Osteoblast (primary cell): ENCODE measurements around the gene POLR1F. TPM values are rescaled to one million over a fixed set of nuclear protein-coding genes. Genes with fewer than 3 reads are reported as not detected.
A peak's percentile ranks its signal among the peaks of the same experiment; 100 is the strongest.

Source experiments
- DNase-seq: peaks from one replicate; pipeline ENCODE4 v3.0.0; 2011; ENCODE audit warnings: low spot score, mixed read lengths; ENCODE audit not compliant: insufficient read length; ENCODE audit errors: missing footprints
- H2AFZ ChIP-seq: 2 replicates; pipeline ENCODE4 v1.6.0; 2011; ENCODE audit warnings: mild to moderate bottlenecking, low read length
- H3K27ac ChIP-seq: 2 replicates; pipeline ENCODE4 v1.5.1; 2011; ENCODE audit warnings: mild to moderate bottlenecking, low read depth, low read length, moderate library complexity
- H3K27me3 ChIP-seq: 2 replicates; pipeline ENCODE4 v1.6.0; 2012; ENCODE audit warnings: mild to moderate bottlenecking, control low read depth, inconsistent platforms, low read length, moderate library complexity; ENCODE audit not compliant: insufficient read depth
- H3K36me3 ChIP-seq: 2 replicates; pipeline ENCODE4 v1.5.1; 2011; ENCODE audit warnings: mild to moderate bottlenecking, low read length, control low read depth, moderate library complexity; ENCODE audit not compliant: insufficient read depth
- H3K4me1 ChIP-seq: 2 replicates; pipeline ENCODE4 v1.5.1; 2011; ENCODE audit warnings: mild to moderate bottlenecking, low read length, control low read depth, moderate library complexity; ENCODE audit not compliant: insufficient read depth
- H3K4me2 ChIP-seq: 2 replicates; pipeline ENCODE4 v1.6.0; 2011; ENCODE audit warnings: mild to moderate bottlenecking, low read length; ENCODE audit not compliant: insufficient read depth
- H3K4me3 ChIP-seq: fragments of 200-600 bp; sonication (generic); 3 replicates; pipeline ENCODE4 v1.5.1; 2012; ENCODE audit warnings: mild to moderate bottlenecking, low read length, inconsistent platforms; ENCODE audit not compliant: insufficient read depth
- H3K79me2 ChIP-seq: 2 replicates; pipeline ENCODE4 v1.6.0; 2012; ENCODE audit warnings: mild to moderate bottlenecking, low read length, control low read depth, inconsistent platforms; ENCODE audit not compliant: insufficient read depth
- H3K9me3 ChIP-seq: 2 replicates; pipeline ENCODE4 v1.5.1; 2011; ENCODE audit warnings: low read depth, low read length, control low read depth
- H4K20me1 ChIP-seq: 2 replicates; pipeline ENCODE4 v1.6.0; 2012; ENCODE audit warnings: mild to moderate bottlenecking, low read length, control low read depth; ENCODE audit not compliant: insufficient read depth
- total RNA-seq: library from RNA; depleted of rRNA; stranded (reverse); fragments of >200 nt; gene quantifications from 2 replicates; pipeline ENCODE4 v1.2.3, GENCODE V29; 2012
- TF ChIP-seq, protein P1 (sequence below): IDR thresholded peaks from 2 replicates; pipeline ENCODE4 v1.5.1; 2011; ENCODE audit warnings: mild to moderate bottlenecking, low read depth, low read length, moderate library complexity; ENCODE audit errors: extremely low read depth

Gene POLR1F, protein sequence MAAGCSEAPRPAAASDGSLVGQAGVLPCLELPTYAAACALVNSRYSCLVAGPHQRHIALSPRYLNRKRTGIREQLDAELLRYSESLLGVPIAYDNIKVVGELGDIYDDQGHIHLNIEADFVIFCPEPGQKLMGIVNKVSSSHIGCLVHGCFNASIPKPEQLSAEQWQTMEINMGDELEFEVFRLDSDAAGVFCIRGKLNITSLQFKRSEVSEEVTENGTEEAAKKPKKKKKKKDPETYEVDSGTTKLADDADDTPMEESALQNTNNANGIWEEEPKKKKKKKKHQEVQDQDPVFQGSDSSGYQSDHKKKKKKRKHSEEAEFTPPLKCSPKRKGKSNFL
- 14.7 and 18.8 TPM in 2 replicates for total RNA-seq

DNA sequence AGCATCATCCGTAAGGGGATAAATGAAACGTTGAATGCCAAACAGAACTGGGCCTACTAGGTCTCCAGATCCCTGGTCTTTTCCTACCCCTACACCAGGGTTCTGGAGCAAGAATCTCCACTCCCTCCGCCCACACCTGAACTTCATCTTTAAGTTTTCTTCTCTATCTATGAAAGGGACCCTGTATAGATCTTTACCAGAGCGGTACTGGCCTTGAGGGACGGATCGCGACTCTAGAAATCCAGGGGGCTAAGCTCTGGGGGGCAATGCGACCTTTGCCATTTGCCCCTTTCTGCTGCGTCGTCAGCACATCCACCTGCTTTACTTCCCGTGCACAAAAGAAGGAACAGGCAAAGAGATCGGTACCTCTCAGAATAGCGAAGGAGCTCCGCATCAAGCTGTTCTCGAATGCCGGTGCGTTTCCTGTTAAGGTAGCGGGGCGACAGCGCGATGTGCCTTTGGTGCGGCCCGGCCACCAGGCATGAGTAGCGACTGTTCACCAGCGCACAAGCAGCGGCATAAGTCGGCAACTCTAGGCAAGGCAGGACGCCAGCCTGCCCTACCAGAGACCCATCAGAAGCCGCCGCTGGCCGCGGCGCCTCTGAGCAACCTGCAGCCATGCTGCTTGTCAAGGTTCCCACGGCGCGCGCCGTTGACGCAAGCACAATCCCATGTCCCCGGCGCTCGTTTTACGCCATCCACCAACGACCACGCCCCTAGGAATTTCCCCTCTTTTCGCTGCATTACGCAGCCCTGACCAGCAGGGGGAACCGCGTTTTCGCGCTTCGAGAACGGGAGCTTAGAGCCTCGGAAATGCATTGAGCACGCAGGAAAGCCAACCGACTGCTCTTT lies at the start of gene POLR1F:
Gene POLR1F (minus strand): TSS at position 641 of the 852 bp plus-strand sequence. CDS start 21 bp downstream, at position 620.
- peak within 1 kb of the TSS; percentile 98 for H2AFZ ChIP-seq
- H3K4me2 ChIP-seq: peak within 1 kb of the TSS; percentile 92
- no peaks in the 10 kb centered on the region for H4K20me1 ChIP-seq
- peak within 1 kb of the TSS; percentile 97 for H3K4me3 ChIP-seq
- peak within 1 kb of the TSS; percentile 94 for H3K27ac ChIP-seq
- TF ChIP-seq, protein P1, sequence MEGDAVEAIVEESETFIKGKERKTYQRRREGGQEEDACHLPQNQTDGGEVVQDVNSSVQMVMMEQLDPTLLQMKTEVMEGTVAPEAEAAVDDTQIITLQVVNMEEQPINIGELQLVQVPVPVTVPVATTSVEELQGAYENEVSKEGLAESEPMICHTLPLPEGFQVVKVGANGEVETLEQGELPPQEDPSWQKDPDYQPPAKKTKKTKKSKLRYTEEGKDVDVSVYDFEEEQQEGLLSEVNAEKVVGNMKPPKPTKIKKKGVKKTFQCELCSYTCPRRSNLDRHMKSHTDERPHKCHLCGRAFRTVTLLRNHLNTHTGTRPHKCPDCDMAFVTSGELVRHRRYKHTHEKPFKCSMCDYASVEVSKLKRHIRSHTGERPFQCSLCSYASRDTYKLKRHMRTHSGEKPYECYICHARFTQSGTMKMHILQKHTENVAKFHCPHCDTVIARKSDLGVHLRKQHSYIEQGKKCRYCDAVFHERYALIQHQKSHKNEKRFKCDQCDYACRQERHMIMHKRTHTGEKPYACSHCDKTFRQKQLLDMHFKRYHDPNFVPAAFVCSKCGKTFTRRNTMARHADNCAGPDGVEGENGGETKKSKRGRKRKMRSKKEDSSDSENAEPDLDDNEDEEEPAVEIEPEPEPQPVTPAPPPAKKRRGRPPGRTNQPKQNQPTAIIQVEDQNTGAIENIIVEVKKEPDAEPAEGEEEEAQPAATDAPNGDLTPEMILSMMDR: peak; percentile 91
- peaks cover 47% of the 10 kb centered on the region for H3K79me2 ChIP-seq
- peaks cover 11% of the 10 kb centered on the region for H3K4me1 ChIP-seq
- peaks cover under 1% of the 10 kb centered on the region for H3K36me3 ChIP-seq
- no peaks in the 10 kb centered on the region for H3K27me3 ChIP-seq
- peak; percentile 87 for DNase-seq
- no peaks in the 10 kb centered on the region for H3K9me3 ChIP-seq

DNA sequence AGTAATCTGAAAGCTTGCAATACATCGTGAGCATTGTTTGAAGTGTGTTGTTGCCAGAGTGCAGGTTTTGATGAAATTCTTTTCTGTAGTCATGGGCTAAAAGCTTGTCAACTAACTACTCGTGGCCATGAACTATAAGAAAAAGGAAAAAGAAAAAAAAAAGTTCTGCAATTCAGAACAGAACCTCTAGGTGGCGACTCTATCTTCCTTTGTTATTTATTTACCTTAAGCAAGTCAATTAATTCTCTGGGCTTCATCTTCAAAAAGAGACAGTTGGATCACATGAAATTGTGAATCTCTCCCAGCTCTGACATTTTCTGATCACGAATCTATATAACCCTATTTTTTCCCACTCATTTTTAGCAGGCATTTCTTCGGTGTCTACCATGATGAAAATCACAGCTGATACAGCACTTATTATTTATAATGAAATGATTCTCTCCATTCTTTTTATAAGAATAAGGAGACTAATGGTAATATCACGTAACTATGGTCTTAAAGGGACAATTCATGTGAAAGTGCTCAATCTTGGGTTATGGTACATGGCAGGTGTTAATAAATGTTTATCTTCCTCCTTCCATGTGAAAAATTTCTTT lies 45.8 kb upstream of the POLR1F start:
- Histone ChIP-seq H2AFZ (no peak overlapping the region), H3K9me3 (no peaks in the 10 kb centered on the region), H3K36me3 (no peaks in the 10 kb centered on the region), H3K79me2 (no peaks in the 10 kb centered on the region), H3K27ac (no peak overlapping the region), H3K27me3 (no peaks in the 10 kb centered on the region), H4K20me1 (no peaks in the 10 kb centered on the region), H3K4me2 (no peak overlapping the region), H3K4me3 (no peak overlapping the region), H3K4me1 (no peaks in the 10 kb centered on the region)
- no peak for DNase-seq
- TF ChIP-seq, protein P1: peak; percentile 70

DNA sequence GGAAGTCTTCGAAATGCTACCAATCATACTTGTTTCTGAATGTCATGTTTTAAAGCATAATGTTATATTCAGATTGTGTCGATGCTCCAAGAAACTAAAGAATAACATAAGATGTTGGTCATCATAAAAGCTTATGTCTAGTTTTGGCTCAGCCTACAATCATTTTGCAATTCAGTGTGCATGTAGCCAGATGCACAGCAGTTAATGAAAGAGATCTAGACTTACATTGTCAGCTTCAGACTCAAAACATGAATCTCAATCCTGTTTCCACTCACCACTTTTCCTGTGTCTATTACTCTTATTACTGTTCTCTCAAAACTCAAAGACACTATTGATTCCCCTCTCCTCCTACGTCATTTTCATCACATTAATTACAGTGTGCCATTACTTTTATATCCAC lies 43.2 kb upstream of the POLR1F start:
- Histone ChIP-seq H3K79me2 (no peaks in the 10 kb centered on the region), H2AFZ (no peak overlapping the region), H4K20me1 (no peaks in the 10 kb centered on the region), H3K9me3 (no peaks in the 10 kb centered on the region), H3K36me3 (no peaks in the 10 kb centered on the region), H3K4me1 (no peaks in the 10 kb centered on the region), H3K4me2 (no peak overlapping the region), H3K27ac (no peak overlapping the region), H3K4me3 (no peak overlapping the region), H3K27me3 (no peaks in the 10 kb centered on the region)
- peak; percentile 58 for DNase-seq
- TF ChIP-seq, protein P1: no peak
